Endothelial cell (in vitro differentiated cells): ENCODE measurements around the gene RPS21. TPM values are rescaled to one million over a fixed set of nuclear protein-coding genes. Genes with fewer than 3 reads are reported as not detected.

Experiments
- DNase-seq: peaks from one replicate; pipeline ENCODE4 v3.0.0; 2021; ENCODE audit warnings: low spot score
- H3K27ac Mint-ChIP-seq: one replicate; pipeline ENCODE4 v1.8.0; 2021; ENCODE audit warnings: mixed read lengths, inconsistent platforms; ENCODE audit not compliant: unreplicated experiment
- H3K27me3 Mint-ChIP-seq: one replicate; pipeline ENCODE4 v1.8.0; 2021; ENCODE audit warnings: mild to moderate bottlenecking, moderate library complexity, mixed read lengths, inconsistent platforms; ENCODE audit not compliant: unreplicated experiment
- H3K36me3 Mint-ChIP-seq: one replicate; pipeline ENCODE4 v1.8.0; 2021; ENCODE audit warnings: mild to moderate bottlenecking, low read depth, mixed read lengths, inconsistent platforms; ENCODE audit not compliant: unreplicated experiment
- H3K4me1 Mint-ChIP-seq: one replicate; pipeline ENCODE4 v1.8.0; 2021; ENCODE audit warnings: mild to moderate bottlenecking, mixed read lengths, inconsistent platforms; ENCODE audit not compliant: unreplicated experiment
- H3K4me3 Mint-ChIP-seq: one replicate; pipeline ENCODE4 v1.8.0; 2021; ENCODE audit warnings: mild to moderate bottlenecking, mixed read lengths, inconsistent platforms; ENCODE audit not compliant: unreplicated experiment
- H3K9me3 Mint-ChIP-seq: one replicate; pipeline ENCODE4 v1.8.0; 2021; ENCODE audit warnings: mixed read lengths, inconsistent platforms; ENCODE audit not compliant: unreplicated experiment
- CTCF ChIP-seq: fragments of 200-600 bp; sonication (generic); IDR thresholded peaks from one replicate; pipeline ENCODE4 v1.5.0; 2021; ENCODE audit warnings: antibody characterized with exemption; ENCODE audit not compliant: unreplicated experiment
- total RNA-seq: library from RNA; stranded (reverse); fragmentation: NEBNext Ultra II Directional; extraction: Animal tissue kit (Norgen Biotek cat#: 25700); gene quantifications from one replicate; pipeline ENCODE4 v1.2.1, GENCODE V29; 2021; ENCODE audit not compliant: unreplicated experiment

RPS21 gene
- total RNA-seq, 1 donor from 2014 or later = 1,710 TPM

- DNase-seq = no peak
- Mint-ChIP-seq H3K4me3 (no peak overlapping the region), H3K27me3 (peaks cover 3% of the 10 kb centered on the region), H3K36me3 (peaks cover under 1% of the 10 kb centered on the region), H3K9me3 (peaks cover 2% of the 10 kb centered on the region), H3K27ac (no peak overlapping the region), H3K4me1 (peaks cover 5% of the 10 kb centered on the region)
- TF ChIP-seq CTCF = no peak
Measured at GRCh38 chr20:62342910-62343309, 44.0 kb upstream of the RPS21 start.

DNA sequence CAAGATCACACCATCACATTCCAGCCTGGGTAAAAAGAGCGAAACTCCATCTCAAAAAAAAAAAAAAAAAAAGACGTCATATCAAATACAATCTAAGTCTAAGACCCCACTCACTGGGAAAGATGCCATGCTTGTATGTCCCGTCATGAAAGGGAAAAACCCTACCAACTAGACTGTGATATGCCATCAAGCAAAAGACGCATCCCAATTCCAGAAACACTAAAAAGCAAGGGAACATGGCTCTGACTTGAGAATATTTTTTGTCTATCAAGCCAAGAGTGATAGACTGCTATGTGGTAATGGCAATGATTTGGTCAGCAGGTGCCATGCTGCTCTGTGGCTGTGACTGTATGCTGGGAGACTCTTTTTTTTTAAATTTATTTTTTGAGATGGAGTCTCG is 42.8 kb upstream of the RPS21 start:
- H3K4me1 Mint-ChIP-seq = peaks cover 5% of the 10 kb centered on the region
- H3K27ac Mint-ChIP-seq = no peak overlapping the region
- H3K36me3 Mint-ChIP-seq = peaks cover 8% of the 10 kb centered on the region

GRCh38 chr20:62344782-62345181 is 42.1 kb upstream of the RPS21 start:
- no peak for DNase-seq
- H3K9me3 Mint-ChIP-seq = peaks cover 7% of the 10 kb centered on the region
- peaks cover 11% of the 10 kb centered on the region for H3K36me3 Mint-ChIP-seq
- no peak for TF ChIP-seq CTCF
- H3K27me3 Mint-ChIP-seq = peaks cover 6% of the 10 kb centered on the region
- H3K27ac Mint-ChIP-seq = no peak overlapping the region
- H3K4me1 Mint-ChIP-seq = peaks cover 2% of the 10 kb centered on the region
- no peak overlapping the region for H3K4me3 Mint-ChIP-seq

More for the DNA sequence above, 42.8 kb upstream of the RPS21 start:
- peaks cover 7% of the 10 kb centered on the region for H3K9me3 Mint-ChIP-seq
- no peak for TF ChIP-seq CTCF
- peaks cover 4% of the 10 kb centered on the region for H3K27me3 Mint-ChIP-seq
- no peak overlapping the region for H3K4me3 Mint-ChIP-seq
- no peak for DNase-seq

GRCh38 chr20:62345681-62346370 is 41.1 kb upstream of the RPS21 start:
- peaks cover 7% of the 10 kb centered on the region for H3K9me3 Mint-ChIP-seq
- H3K27ac Mint-ChIP-seq = no peak overlapping the region
- H3K4me3 Mint-ChIP-seq = no peak overlapping the region
- TF ChIP-seq CTCF = no peak
- H3K36me3 Mint-ChIP-seq = peaks cover 11% of the 10 kb centered on the region
- no peak for DNase-seq
- H3K4me1 Mint-ChIP-seq = no peaks in the 10 kb centered on the region
- peaks cover 5% of the 10 kb centered on the region for H3K27me3 Mint-ChIP-seq

DNA sequence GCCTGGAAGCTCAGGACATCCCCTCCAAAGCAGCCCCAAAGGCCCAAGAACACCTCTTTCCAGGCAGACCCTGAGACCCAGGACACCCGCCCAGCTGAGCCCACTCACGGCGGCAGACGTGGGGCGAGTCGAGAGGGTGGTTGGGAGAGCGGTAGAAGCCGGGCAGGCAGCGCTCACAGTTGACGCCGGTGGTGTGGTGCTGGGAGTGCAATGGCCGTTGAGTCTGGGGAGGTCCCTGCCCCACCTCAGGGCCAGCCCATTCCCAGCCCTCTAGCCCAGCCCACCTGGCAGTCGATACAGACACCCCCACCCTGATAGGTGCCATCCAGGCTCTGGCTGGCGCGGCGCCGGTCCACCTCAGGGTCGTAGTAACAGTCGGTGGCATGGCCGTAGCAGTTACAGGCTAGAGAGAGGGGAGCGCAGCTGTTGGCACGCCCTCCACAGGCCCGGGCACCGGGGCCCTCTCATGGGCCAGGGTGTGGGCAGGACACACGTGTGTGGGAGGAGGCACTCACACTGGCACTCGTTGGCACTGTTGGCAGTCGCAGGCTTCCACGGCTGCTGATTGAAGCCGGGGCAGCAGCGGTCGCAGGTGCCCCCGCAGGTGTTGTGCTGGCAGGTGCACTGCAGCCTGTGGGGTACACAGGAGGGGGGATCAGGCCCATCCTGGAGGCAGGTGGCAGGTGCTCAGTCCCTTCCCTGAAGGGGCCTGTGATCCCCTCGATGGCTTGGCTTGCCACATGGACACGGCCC is 40.3 kb upstream of the RPS21 start:
- TF ChIP-seq CTCF = no peak
- Mint-ChIP-seq H3K9me3 (peaks cover 7% of the 10 kb centered on the region), H3K4me1 (no peaks in the 10 kb centered on the region), H3K27me3 (peaks cover 5% of the 10 kb centered on the region), H3K27ac (no peak overlapping the region), H3K36me3 (peaks cover 11% of the 10 kb centered on the region), H3K4me3 (no peak overlapping the region)
- no peak for DNase-seq
